T-cell (primary cell): ENCODE results near the gene PHYKPL. TPM values are rescaled to one million over a fixed set of nuclear protein-coding genes. Genes with fewer than 3 reads are reported as not detected.
"Not testable (repeated sequence)": the region's sequence is repeated elsewhere in the genome, so short reads cannot be mapped to it uniquely, and the experiment has no call there.

Experiments used
- ATAC-seq, 4 experiments: fragments of 200-7000 bp in 3 of 4; fragments of 150-1000 bp in 1 of 4; cut with Tn5 transposase; replicated peaks in 1 of 4; 1 replicate in 3 of 4; 2 replicates in 1 of 4; pipeline ENCODE4 v1.10.0; 2021; ENCODE audit warnings: moderate library complexity in 3 of 4, mild to moderate bottlenecking in 2 of 4, moderate number of reproducible peaks in 1 of 4
- CTCF ChIA-PET, 2 donors: fragments of 300-600 bp; sonication (Branson Sonifier 250); formaldehyde crosslinking; loops; one replicate each; lab custom pipeline; 2022; ENCODE audit warnings: antibody characterized with exemption in 2 of 2; lab: Charles Lee
- POLR2A ChIA-PET, 2 donors: fragments of 300-600 bp; sonication (Branson Sonifier 250); formaldehyde crosslinking; loops; one replicate each; lab custom pipeline; 2022; ENCODE audit warnings: antibody characterized with exemption in 2 of 2; lab: Charles Lee
- DNase-seq, 35 experiments: peaks; one replicate each; pipeline versions ENCODE4 v3.0.0 to v3.0.0-alpha.2; 2013 to 2023
- H3K27ac ChIP-seq: one replicate; pipeline ENCODE4 v1.5.1; 2013; ENCODE audit warnings: low read length
- H3K27me3 ChIP-seq, 2 experiments: replicated peaks in 1 of 2; 1 replicate in 1 of 2; 2 replicates in 1 of 2; pipeline versions ENCODE4 v1.6.1 to v1.7.0; 2013; ENCODE audit warnings: low read length in 1 of 2, mixed read lengths in 1 of 2; ENCODE audit not compliant: control insufficient read depth in 2 of 2, insufficient read depth in 2 of 2; ENCODE audit errors: extremely low read depth in 1 of 2
- H3K36me3 ChIP-seq, 2 donors: 1 replicate in 1 of 2; 2 replicates in 1 of 2; pipeline versions ENCODE4 v1.6.1 to v1.7.0; 2013; ENCODE audit warnings: low read length in 1 of 2; ENCODE audit not compliant: control insufficient read depth in 2 of 2, insufficient read depth in 1 of 2; ENCODE audit errors: extremely low read depth in 1 of 2
- H3K4me1 ChIP-seq, 2 experiments: 1 replicate in 1 of 2; 2 replicates in 1 of 2; pipeline versions ENCODE4 v1.6.1 to v1.7.0; 2013; ENCODE audit warnings: low read length in 2 of 2, mixed read lengths in 1 of 2; ENCODE audit not compliant: insufficient read depth in 2 of 2, control insufficient read depth in 1 of 2; ENCODE audit errors: extremely low read depth in 1 of 2
- H3K4me3 ChIP-seq, 2 donors: 1 replicate in 1 of 2; 2 replicates in 1 of 2; pipeline versions ENCODE4 v1.5.1 to v1.7.0; 2013; ENCODE audit warnings: mild to moderate bottlenecking in 2 of 2, low read length in 1 of 2, moderate library complexity in 1 of 2; ENCODE audit not compliant: control insufficient read depth in 1 of 2; ENCODE audit errors: extremely low read depth in 1 of 2
- H3K9me3 ChIP-seq: 2 replicates; pipeline ENCODE4 v1.7.0; 2013
- H3K27ac Mint-ChIP-seq, 2 donors: one replicate each; pipeline ENCODE4 v1.8.0; 2020 to 2021; ENCODE audit warnings: mild to moderate bottlenecking in 2 of 2, mixed read lengths in 2 of 2
- H3K27me3 Mint-ChIP-seq, 2 donors: one replicate each; pipeline ENCODE4 v1.8.0; 2021 to 2022; ENCODE audit warnings: mixed read lengths in 2 of 2
- H3K36me3 Mint-ChIP-seq: one replicate; pipeline ENCODE4 v1.8.0; 2021; ENCODE audit warnings: mixed read lengths
- H3K4me1 Mint-ChIP-seq, 3 donors: one replicate each; pipeline ENCODE4 v1.8.0; 2020 to 2022; ENCODE audit warnings: mixed read lengths in 3 of 3, mild to moderate bottlenecking in 1 of 3
- H3K4me3 Mint-ChIP-seq, 3 donors: one replicate each; pipeline ENCODE4 v1.8.0; 2020 to 2022; ENCODE audit warnings: mild to moderate bottlenecking in 3 of 3, mixed read lengths in 3 of 3, moderate library complexity in 3 of 3
- H3K9me3 Mint-ChIP-seq, 3 donors: one replicate each; pipeline ENCODE4 v1.8.0; 2020 to 2022; ENCODE audit warnings: mixed read lengths in 3 of 3
- WGBS: methylation state at CpG from one replicate; pipeline ENCODE4 v1.1.5; 2013; ENCODE audit warnings: missing lambda C conversion rate; ENCODE audit not compliant: insufficient coverage; 5-methylcytosine and 5-hydroxymethylcytosine counted together
- total RNA-seq, 35 experiments: library from RNA in 6 of 35; stranded (reverse) in 6 of 35; fragments of 120-200 nt in 1 of 35; gene quantifications; one replicate each; pipeline versions ENCODE4 v1.2.1 to v1.2.4 and lab custom pipeline; 2013 to 2026

The PHYKPL gene
- total RNA-seq, 5 donors from 2014 or later (not counting 1 experiment from before 2014, with no cell fraction given) = 135 to 208 (median 193) TPM

GRCh38 chr5:178231539-178232123 is 971 bp downstream of the PHYKPL start:
- POLR2A ChIA-PET = interaction anchor here in 1 of 2 donors (0.7 kb wide), 1 partner anchor 10 kb away, joined by 3 read pairs; no protein-coding TSS in a partner anchor
- no peak for DNase-seq

GRCh38 chr5:178230879-178231538 is 1.6 kb downstream of the PHYKPL start:
- Mint-ChIP-seq H3K27me3 (no peaks in the 10 kb centered on the region), H3K36me3 (peaks cover 43% of the 10 kb centered on the region), H3K9me3 (no peaks in the 10 kb centered on the region), H3K27ac (peak overlapping the region; percentile 72 to 79), H3K4me1 (peaks cover 62 to 71% (median 68%) of the 10 kb centered on the region in 3 donors), H3K4me3 (peak overlapping the region; percentile 77 to 86 (median 81))
- CTCF ChIA-PET = interaction anchor here (0.5 to 1.3 kb wide), 2 partner anchors 25 to 77 kb away, joined by 3 to 5 read pairs; partner anchors contain the start of gene NHP2 (in 1 of the 2)
- WGBS = 64% methylated on average over 8 of the region's 9 CpGs
- Histone ChIP-seq H3K9me3 (no peaks in the 10 kb centered on the region), H3K27ac (peak overlapping the region; percentile 79), H3K36me3 (peaks cover 13 to 42% of the 10 kb centered on the region in 2 donors), H3K27me3 (no peaks in the 10 kb centered on the region), H3K4me3 (peak overlapping the region in 1 of 2 donors; percentile 91), H3K4me1 (peaks cover 13 to 79% of the 10 kb centered on the region in 2 experiments)
- DNase-seq (no peak), ATAC-seq (no peak)
- POLR2A ChIA-PET = interaction anchor here in 1 of 2 donors (0.7 kb wide), 1 partner anchor 9 kb away, joined by 3 read pairs; no protein-coding TSS in a partner anchor

More at GRCh38 chr5:178231539-178232123, 971 bp downstream of the PHYKPL start:
- 16% methylated on average over 15 of the region's 21 CpGs for WGBS
- H3K4me3 Mint-ChIP-seq = peak overlapping the region; percentile 77 to 86 (median 81)
- H3K36me3 Mint-ChIP-seq = peaks cover 40% of the 10 kb centered on the region
- CTCF ChIA-PET = interaction anchor here (0.5 to 1.3 kb wide), 2 partner anchors 26 to 78 kb away, joined by 3 to 5 read pairs; partner anchors contain the start of gene NHP2 (in 1 of the 2)
- H3K36me3 ChIP-seq = peaks cover 13 to 37% of the 10 kb centered on the region in 2 donors
- H3K9me3 Mint-ChIP-seq = no peaks in the 10 kb centered on the region
- peak overlapping the region; percentile 72 to 79 for H3K27ac Mint-ChIP-seq
- peak overlapping the region; percentile 91 for H3K4me3 ChIP-seq
- no peaks in the 10 kb centered on the region for H3K9me3 ChIP-seq
- peaks cover 13 to 85% of the 10 kb centered on the region in 2 experiments for H3K4me1 ChIP-seq
- peaks cover 63 to 70% (median 67%) of the 10 kb centered on the region in 3 donors for H3K4me1 Mint-ChIP-seq
- H3K27me3 ChIP-seq = no peaks in the 10 kb centered on the region
- H3K27ac ChIP-seq = peak overlapping the region; percentile 79
- peak in 1 of 4 experiments; percentile 2 for ATAC-seq
- no peaks in the 10 kb centered on the region for H3K27me3 Mint-ChIP-seq

DNA sequence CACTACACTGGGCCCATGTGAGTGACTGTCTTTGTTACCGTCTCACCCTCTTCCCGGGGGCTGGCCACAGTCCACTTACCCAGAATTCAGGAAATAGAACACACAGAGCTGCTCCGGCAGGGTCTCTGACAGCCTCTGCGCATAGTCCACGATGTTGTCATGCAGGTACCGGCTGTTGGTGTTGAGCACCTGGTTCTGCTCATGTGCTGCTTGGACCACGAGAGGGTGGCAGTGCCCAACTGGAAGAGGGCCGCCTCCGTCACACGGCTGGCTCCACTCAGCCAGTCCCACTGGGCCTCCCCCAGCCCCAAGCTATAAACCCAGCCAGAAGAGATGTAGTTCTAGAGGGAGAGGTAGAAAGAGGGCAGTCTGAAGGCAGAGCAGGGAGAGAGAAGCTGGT is 2.7 kb downstream of the PHYKPL start:
- H3K9me3 Mint-ChIP-seq = no peaks in the 10 kb centered on the region
- H3K9me3 ChIP-seq = no peaks in the 10 kb centered on the region
- 97% methylated on average over 6 of the region's 10 CpGs for WGBS
- peaks cover 13 to 69% of the 10 kb centered on the region in 2 experiments for H3K4me1 ChIP-seq
- H3K36me3 ChIP-seq = peaks cover 13 to 42% of the 10 kb centered on the region in 2 donors
- H3K27ac Mint-ChIP-seq = peak overlapping the region in 1 of 2 donors; percentile 22
- peak overlapping the region; percentile 63 to 81 (median 77) for H3K4me3 Mint-ChIP-seq
- H3K27ac ChIP-seq = no peak overlapping the region
- DNase-seq (no peak), ATAC-seq (no peak)
- POLR2A ChIA-PET = no interaction called here
- H3K4me3 ChIP-seq = no peak overlapping the region
- CTCF ChIA-PET = no interaction called here
- H3K27me3 Mint-ChIP-seq = no peaks in the 10 kb centered on the region
- H3K4me1 Mint-ChIP-seq = peaks cover 60 to 70% (median 69%) of the 10 kb centered on the region in 3 donors
- H3K36me3 Mint-ChIP-seq = peaks cover 50% of the 10 kb centered on the region
- H3K27me3 ChIP-seq = no peaks in the 10 kb centered on the region

GRCh38 chr5:178229111-178229510 is 3.5 kb downstream of the PHYKPL start:
- peaks cover 52% of the 10 kb centered on the region for H3K36me3 Mint-ChIP-seq
- CTCF ChIA-PET, H3K27ac ChIP-seq, H3K9me3 ChIP-seq, H3K9me3 Mint-ChIP-seq, DNase-seq, ATAC-seq, H3K27me3 ChIP-seq, H3K4me3 ChIP-seq, H3K27me3 Mint-ChIP-seq: not testable (repeated sequence)
- peaks cover 13 to 62% of the 10 kb centered on the region in 2 experiments for H3K4me1 ChIP-seq
- H3K4me1 Mint-ChIP-seq = peaks cover 57 to 68% (median 66%) of the 10 kb centered on the region in 3 donors
- H3K4me3 Mint-ChIP-seq = peak overlapping the region in 2 of 3 donors; percentile 10 to 77
- peak overlapping the region; percentile 17 to 52 for H3K27ac Mint-ChIP-seq
- 98% methylated on average over 10 of the region's 13 CpGs for WGBS
- POLR2A ChIA-PET = interaction anchor here in 1 of 2 donors (1.0 kb wide), 1 partner anchor 9 kb away, joined by 3 read pairs; no protein-coding TSS in a partner anchor
- H3K36me3 ChIP-seq = peaks cover 16 to 46% of the 10 kb centered on the region in 2 donors

DNA sequence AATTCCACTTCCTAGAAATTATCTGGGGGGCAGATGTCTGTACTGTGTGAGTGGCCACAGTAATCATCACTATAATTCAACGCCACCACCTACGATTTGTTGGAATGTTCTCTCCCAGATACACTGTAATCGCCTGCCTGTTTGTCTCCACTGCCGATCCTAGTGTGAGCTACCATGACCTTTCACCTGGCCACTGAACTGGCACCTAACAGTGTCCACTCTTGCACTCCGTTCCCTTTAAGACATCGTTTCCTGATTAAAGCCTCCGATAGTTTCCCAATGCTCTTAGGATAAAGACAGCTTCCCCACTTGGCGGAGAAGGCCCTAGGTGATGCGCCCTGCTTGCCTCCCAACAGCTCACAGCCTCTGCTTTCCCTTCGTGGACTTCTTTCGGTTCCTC is 4.0 kb downstream of the PHYKPL start:
- peaks cover 16 to 51% of the 10 kb centered on the region in 2 donors for H3K36me3 ChIP-seq
- Mint-ChIP-seq H3K4me3 (no peak overlapping the region), H3K27ac (no peak overlapping the region), H3K4me1 (peaks cover 57 to 72% (median 66%) of the 10 kb centered on the region in 3 donors), H3K36me3 (peaks cover 52% of the 10 kb centered on the region), H3K27me3 (no peaks in the 10 kb centered on the region), H3K9me3 (no peaks in the 10 kb centered on the region)
- DNase-seq (no peak), ATAC-seq (no peak)
- no peaks in the 10 kb centered on the region for H3K9me3 ChIP-seq
- H3K4me1 ChIP-seq = peaks cover 13 to 59% of the 10 kb centered on the region in 2 experiments
- POLR2A ChIA-PET = interaction anchor here in 1 of 2 donors (1.0 kb wide), 1 partner anchor 9 kb away, joined by 3 read pairs; no protein-coding TSS in a partner anchor
- no peak overlapping the region for H3K4me3 ChIP-seq
- no peak overlapping the region for H3K27ac ChIP-seq
- CTCF ChIA-PET = no interaction called here
- 96% methylated on average over 7 of the region's 11 CpGs for WGBS
- no peaks in the 10 kb centered on the region for H3K27me3 ChIP-seq

DNA sequence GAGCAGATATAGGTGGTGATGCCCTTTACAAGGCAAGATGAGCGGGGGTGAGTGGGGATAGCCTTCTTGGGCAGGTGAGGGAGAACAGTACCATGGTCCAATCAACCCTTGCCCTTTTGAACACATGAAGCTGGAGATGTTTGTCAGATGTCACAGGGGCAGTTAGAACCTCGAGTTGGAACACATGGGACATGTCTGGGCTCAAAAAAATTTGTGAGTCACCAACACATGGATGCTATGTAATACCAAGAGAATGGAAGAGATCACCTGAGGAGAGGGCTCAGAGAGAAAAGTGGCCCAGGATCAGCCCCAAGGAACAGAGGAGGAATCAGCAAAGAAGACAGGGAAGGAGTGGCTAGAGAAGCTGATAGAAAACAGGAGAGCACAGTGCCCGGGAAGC is 4.7 kb downstream of the PHYKPL start:
- Mint-ChIP-seq H3K4me3 (no peak overlapping the region), H3K27ac (peak overlapping the region in 1 of 2 donors; percentile 35)
- CTCF ChIA-PET = no interaction called here

More for the DNA sequence above, 4.7 kb downstream of the PHYKPL start:
- H3K9me3 ChIP-seq = no peaks in the 10 kb centered on the region
- POLR2A ChIA-PET = no interaction called here
- ATAC-seq (no peak), DNase-seq (no peak)
- H3K4me1 Mint-ChIP-seq = peaks cover 59 to 75% (median 66%) of the 10 kb centered on the region in 3 donors
- no peaks in the 10 kb centered on the region for H3K27me3 Mint-ChIP-seq
- peaks cover 13 to 54% of the 10 kb centered on the region in 2 experiments for H3K4me1 ChIP-seq
- H3K9me3 Mint-ChIP-seq = no peaks in the 10 kb centered on the region
- no peak overlapping the region for H3K27ac ChIP-seq
- no peak overlapping the region for H3K4me3 ChIP-seq
- WGBS = 84% methylated on average over 2 of the region's 3 CpGs
- no peaks in the 10 kb centered on the region for H3K27me3 ChIP-seq
- peaks cover 56% of the 10 kb centered on the region for H3K36me3 Mint-ChIP-seq
- H3K36me3 ChIP-seq = peaks cover 16 to 51% of the 10 kb centered on the region in 2 donors
